Hematopoietic multipotent progenitor cell treated with erythropoietin and hydrocortisone succinate and interleukin-3 and kit ligand, for 17 days (in vitro differentiated cells): ENCODE results near the gene ZNF827.
"Not testable (repeated sequence)": the region's sequence is repeated elsewhere in the genome, so short reads cannot be mapped to it uniquely, and the experiment has no call there.

Experiments used
- DNase-seq: peaks from one replicate; pipeline ENCODE4 v3.0.0-alpha.2; 2015; ENCODE audit warnings: low spot score

The ZNF827 gene

DNA sequence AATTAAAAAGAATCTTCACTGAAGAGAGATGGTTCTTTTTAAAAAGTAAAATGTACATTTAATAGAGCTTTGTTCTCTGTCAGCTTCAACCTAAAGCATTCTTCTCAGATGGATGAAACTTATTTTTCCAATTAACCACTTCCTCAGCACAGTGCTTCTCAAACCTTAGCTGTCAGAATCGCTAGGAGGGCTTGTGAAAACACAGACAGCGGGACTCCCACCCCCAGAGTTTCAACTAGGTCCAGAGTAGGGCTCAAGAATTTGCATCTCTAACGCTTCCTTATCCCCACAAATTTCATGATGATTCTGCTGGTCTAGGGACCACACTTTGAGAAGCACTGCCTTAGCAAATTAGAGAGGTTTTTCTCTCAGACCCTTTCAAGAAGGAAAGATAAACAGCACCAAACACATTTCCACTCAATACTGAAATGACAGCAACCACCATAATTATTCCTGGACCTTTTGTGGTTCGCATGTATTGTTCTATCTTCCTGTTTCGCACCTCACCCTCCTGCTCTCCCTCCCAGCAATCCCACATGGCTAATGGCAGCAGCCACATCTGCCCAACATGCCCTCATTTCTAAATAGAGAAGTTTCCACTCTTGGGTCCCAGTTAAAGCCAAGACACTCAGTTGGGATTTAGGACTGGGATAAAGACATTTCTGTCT is 73.2 kb downstream of the ZNF827 start:
- DNase-seq = no peak

DNA sequence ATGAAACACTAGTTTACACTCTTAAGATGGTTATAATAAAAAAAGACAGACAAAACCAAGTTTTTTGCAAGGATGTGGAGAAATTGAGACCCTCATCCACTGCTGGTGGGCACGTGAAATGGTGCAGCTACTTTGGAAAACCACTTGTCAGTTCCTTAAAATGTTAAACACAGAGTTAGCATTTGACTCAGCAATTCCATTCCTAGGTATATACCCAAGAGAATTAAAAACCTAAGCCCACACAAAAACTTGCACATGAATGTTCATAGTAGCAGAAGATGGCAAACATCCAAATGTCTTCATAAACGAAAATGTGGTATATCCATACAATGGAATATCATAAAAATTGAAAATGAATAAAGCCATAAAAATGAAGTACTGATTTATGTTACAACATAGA is 75.4 kb downstream of the ZNF827 start:
- no peak for DNase-seq

DNA sequence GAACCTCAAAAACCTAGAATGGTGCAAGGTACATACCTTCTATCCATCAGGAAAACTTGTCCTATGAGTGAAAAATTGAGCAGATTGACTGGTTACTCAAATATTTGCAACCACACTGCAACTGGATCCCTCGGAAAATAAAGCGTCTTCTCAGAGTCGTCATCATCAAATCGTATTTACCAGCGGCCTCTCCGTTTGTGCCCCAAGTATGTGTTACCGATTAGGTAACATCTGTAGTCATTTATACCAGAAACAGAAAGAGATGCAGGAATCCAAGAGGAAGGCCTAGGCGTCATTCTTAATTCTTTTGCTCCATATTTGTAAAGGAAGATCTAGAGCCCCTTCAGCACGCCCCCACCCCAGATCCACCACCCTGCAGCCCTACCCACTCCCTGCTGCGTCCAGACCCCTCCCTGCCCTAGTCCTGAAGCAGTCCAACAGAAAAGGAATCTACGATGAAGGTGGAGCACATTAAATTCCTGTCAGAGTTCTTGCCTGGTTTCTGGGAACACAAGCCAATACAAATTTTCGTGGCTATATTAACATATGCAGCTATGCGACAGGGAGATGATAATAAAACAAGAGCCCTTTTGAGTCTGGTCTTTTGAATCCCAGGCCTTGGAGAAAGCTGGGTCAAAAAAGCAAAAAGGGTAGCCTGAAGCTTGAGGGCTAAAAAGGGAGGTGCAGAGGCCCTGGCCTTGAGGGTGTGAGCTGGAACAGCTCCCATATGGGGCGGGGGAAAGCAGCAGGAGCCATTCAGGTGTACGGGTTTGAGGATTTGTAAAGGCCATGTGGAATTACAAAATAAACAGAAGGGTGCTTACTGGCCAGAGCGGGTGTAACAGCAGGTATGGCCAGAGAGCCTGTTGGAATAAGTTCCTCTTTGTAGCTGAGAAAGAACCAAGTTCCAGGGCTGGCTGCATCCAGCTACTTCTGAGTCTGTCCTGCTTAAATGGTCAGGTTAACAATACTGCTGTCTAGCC is 77.0 kb downstream of the ZNF827 start:
- DNase-seq = no peak

DNA sequence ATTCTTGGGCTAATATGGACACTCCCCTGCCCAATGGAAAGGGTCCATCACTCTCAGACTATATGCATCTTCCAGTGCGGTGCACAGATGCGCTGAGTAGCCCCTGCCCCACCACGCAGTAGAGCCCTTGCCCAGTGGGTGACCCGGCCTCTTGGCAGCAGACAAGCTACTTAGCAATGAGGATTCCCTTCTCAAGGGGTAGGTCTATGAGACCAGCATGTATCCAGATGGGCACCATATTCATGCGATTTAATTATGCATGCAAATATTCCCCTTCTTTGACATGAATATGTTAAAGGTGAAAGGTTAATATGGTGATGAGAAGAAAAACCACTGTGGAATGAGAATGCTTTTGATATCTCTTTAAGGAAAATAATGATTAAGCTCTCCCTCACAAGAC is 77.7 kb downstream of the ZNF827 start:
- DNase-seq = no peak

DNA sequence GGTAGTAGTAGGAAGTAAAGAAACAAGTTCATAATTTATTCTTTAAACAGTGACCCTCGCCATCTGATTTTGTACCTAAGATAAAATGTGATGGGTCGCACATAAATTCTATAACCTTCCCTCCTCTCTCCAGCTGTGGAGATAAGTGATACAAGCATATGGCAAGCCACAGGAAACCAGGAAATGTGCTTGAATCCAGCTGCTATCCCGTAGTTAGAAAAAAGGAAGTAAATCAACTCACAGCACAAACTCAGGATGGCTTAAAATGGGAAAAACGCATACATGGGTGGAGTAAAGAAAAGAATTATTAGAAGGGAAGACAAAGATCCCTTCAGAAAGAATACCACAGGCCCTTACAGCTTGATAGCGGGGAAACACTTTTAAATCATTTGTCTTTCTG is 78.2 kb downstream of the ZNF827 start:
- no peak for DNase-seq

DNA sequence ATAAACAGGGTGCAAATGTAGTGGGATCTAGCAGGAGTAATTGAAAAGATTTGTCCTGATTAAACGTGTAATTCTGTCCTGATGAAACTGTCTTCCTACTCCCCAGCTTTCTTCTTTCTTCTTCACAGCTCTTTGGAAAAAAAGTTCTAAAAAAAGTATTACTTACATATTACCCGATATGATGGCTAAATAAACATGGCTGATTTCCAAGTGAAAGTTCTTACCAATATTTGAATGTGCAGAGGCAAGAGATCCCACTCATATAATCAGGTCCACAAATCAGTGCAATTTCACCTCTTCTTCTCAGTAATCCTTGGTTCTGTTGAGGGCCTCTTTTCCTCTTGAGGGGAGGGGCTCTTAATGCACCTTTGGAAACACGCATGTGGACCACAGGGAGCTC is 78.7 kb downstream of the ZNF827 start:
- DNase-seq = no peak

DNA sequence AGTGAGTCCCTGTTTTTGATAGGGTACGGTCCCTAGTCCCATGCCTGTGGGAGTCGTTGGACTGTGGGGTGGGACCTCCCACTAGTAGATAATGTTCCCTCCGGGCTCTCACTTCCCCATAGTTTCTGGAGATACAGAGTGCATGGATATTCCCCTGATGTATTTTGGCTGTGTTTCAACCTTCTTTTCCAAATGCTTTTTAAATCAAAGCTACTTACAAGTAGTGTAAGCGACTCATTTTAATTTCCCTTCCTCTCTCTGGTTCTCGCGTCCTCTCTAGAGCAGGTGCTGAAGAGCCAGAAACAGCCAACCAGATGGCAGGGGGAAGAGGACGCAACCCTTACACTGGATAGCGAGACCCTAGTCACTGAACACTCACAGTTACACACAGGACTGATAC is 79.2 kb downstream of the ZNF827 start:
- DNase-seq = no peak

DNA sequence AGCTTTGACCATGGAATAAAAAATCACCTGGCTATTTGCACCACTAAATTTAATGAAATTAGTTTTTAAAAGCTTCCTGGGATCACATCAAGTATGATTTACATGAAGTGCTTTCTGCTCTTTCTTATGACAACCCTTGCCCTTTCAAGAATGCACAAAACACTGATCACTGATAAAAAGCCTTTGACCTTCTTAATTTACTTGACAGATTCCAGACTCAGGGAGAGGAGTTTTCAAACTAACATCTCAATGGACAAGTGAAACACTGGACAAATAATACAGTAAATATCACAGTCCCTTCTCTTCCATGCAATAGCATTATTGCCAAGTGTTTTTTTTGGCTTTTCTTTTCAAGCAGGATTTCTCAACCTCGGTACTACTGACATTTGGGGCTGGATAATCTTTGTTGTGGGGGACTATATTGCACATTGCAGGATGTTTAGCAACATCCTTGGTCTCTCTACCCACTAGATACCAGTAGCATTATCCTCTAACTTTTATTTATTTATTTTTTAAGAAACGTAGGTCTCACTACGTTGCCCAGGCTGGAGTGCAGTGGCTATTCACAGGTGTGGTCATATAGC is 86.3 kb downstream of the ZNF827 start:
- DNase-seq = no peak

DNA sequence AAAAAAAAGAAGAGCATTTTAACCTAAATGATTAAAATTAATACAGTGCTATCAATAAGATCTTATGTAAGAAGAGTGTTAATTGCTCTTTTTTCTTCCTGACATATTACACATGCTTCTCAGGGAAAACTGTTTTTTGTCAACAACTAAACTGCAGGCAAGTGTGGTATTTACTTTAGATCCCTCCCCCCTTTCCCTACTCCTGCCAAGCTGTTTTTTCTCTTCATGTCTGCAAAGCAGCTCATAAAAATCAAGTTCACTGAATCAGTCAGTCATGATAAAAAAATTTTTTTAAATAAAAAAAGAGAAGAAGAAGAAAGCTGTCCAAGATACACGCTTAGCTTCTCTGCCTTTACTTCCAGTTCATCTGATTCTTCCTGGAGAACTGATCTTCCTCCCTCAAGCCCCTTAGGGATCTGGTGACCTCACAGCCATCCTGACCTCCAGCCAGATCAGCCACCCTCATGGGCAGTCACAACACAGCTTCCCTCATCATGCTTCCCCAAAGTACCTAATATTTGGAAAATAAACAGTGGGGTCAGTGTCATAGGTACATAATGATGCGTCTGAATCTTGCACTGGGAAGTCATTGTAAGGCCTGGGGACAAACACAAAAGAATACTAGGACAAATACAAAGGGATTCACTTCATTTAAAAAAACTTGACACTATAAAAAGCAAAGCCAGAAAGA is 87.0 kb downstream of the ZNF827 start:
- no peak for DNase-seq

DNA sequence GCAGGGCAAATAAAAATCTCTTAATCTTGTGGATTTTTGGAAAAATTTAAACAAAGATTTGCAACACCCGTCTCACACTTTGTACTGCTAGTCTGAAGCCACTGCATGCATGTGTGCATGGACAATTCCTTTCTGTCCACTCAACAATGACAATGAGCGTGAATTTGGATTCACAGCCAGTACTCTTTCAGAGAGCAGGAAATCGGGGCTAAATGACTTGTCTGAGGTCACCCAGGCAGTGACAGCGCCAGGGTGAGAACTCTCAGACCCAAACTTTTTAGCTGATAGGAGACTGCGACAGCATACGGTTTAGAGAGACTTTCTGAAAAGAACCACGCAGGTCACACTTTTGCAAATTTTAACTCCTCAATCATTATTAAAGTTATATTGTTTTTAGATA is 90.9 kb downstream of the ZNF827 start:
- no peak for DNase-seq

DNA sequence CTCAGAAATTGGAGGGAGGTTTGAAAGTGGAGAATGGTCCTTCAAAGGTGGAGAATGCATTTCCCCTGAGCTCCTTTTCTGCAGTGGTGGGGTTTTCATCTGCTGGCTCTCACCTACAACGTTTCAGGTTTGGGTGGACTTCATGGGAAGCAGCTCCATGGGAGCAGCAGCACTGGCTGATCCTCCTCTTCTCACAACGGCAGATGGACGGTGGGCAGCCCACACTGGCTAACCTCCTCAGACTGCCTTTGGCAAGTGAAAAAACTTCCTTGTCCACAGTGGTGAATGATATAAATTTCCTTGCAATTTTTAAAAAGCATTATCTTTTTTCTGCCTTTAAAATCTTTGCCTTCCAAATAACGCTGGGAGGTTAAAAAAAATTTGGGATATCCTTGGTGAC is 93.5 kb downstream of the ZNF827 start:
- no peak for DNase-seq

DNA sequence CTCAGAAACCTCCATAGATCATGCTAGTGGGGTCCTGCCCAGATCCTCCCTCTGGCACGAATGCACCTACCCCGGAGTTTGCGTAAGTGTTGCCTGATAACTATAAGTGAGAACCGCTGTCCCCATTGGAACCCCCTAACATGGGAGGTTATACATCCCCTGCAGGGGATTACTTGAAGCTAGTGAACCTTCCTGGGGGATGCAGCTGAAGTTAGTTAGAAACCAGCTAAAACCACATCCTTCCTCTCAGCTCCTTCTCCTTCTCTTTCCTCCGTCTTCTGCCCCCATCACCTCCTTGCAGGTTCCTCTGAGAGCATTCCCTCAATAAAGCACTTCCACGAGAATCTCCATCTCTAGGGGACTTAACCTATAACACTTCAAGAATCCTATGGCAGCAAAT is 95.0 kb downstream of the ZNF827 start:
- no peak for DNase-seq

DNA sequence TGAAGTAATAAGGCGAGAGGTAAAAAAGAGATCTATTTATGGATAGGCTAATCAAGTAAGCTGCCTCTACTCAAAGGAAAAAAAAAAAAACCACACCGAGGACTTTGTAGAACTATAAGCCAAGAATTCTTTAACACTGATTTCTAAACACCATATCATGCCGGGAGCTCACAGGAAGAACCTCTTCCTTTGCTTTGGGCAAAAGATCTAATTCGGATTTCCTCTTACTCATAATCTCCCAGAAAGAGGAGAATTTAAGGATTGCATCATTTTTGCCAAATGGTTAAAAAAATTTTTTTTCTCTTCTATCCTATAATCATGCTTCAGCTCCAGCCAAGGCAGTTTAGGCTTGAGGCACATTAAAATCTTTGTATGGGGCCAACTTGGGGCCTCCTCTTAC is 95.5 kb downstream of the ZNF827 start:
- no peak for DNase-seq

DNA sequence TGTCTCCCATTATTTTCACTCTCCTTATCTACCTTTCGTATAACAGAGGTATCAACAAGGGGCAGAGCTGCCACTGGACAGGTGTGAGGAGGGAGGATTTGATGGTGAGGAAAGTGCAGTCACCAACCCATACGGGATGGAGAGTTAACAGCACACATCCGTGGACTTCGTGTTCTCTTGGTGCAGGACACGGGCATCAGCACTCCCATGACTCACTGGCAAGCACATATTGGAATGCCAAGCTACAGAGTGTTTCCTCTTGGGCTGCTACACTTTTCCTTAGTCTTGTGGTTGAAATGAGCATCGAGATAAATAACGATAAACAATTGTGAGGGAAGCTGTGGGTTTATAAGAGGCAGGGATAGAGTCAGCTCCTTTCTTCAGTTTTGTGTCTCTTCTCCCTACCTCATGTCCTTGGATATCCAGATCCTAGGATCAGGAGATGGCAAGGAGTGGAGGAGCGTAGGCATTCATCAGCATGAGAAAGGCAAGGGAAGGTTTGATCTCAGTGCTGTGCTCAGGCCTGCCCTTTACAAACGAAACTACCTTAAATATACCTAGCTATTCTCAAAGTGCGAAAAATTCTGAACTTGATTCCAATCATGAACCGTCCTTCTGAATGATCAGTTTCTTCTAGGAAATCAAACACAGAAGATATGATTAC is 96.3 kb downstream of the ZNF827 start:
- no peak for DNase-seq

DNA sequence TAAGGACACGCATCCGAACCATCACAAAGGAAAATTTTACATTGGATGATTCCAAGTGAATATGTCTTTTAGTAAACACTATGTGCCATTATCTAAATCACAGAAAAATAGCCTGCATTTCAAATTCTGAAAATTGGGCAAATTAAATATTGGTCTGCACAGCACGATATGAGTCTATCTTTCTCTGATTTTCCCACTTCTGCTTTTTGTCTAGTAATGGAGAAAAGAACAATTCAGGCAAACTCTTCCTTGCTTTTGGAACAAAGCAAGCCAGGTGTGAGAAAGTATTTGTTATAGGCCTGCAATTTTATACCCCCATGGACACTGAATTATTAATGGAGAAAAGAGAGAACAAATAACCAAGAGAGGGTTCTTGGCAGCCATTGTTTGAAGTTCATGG is 97.8 kb downstream of the ZNF827 start:
- no peak for DNase-seq

DNA sequence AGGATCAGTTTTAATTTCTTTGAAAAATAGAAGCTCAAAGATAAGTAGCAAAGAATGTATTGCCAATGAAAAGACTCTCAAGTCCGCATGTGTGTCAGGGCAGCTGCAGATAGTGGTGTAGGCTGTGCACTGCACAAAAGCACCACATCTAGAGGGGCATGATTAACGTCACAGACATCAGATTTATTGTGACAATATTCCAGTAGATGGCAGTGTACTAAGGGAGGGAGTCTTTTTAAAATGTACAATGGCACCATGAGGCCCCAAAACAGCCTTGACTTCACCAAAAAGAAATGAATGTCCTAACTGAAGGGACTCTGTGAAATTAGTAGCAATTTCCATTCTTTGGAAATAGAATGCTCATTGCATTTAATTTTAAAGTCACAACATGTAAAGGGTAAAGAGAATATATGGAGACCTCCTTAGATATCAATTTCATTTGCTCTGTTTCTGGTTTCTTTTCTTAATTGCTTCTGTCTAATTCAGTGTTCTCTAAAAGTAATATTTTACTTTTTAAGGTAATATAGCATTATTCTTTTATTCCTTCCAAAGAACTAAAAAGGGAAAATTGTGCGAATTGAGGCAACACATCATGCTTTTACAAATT is 98.4 kb downstream of the ZNF827 start:
- no peak for DNase-seq

DNA sequence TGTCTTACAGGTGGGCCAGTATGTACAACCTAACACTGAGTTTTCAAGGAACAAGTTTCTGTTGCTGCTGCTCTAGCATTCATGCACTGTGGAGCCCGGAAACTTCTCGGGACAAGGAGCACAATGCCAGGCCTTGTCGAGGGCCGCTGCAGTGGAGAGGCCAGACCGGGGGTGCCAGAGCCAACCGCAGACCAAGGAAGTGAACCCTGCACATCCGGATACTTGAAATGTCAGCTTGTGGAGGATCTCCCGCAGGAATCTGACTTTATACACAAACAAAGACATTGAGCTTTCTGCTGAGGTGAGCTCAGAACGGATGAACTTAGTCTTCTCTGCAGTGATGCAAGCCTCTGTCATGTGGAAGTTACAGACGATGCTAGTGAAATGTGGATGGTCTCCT is 99.5 kb downstream of the ZNF827 start:
- no peak for DNase-seq

DNA sequence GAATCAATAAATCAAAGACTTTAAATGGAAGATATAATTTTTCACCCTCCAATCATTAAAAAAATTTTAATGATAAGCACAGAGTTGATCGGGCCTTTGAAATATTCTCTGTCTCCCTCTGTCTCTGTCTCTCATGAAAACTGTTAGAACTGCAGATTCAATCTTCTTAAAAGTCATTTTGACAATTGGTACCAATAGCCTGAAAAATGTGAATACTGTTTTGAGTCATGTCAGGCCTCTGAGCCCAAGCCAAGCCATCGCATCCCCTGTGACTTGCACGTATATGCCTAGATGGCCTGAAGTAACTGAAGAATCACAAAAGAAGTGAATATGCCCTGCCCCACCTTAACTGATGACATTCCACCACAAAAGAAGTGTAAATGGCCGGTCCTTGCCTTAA is 106.2 kb downstream of the ZNF827 start:
- DNase-seq = not testable (repeated sequence)

DNA sequence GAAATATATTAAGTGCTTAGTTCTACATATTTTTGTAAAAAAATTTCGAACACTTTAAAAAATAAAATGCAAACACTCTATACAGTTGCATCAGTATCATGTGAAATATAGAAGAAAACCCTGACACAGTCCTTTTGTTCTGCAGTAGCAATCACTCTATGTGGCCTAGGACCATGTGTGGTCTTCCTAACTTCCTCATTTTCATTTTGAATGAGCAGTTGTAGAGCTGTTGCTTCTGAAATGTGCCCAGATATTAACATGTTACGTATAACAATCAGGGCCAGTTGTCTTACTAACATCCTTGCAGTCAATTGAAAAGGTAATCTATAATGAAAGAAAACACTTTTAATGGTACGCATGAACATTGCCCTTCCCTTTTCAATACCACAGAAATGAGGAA is 107.9 kb downstream of the ZNF827 start:
- no peak for DNase-seq

DNA sequence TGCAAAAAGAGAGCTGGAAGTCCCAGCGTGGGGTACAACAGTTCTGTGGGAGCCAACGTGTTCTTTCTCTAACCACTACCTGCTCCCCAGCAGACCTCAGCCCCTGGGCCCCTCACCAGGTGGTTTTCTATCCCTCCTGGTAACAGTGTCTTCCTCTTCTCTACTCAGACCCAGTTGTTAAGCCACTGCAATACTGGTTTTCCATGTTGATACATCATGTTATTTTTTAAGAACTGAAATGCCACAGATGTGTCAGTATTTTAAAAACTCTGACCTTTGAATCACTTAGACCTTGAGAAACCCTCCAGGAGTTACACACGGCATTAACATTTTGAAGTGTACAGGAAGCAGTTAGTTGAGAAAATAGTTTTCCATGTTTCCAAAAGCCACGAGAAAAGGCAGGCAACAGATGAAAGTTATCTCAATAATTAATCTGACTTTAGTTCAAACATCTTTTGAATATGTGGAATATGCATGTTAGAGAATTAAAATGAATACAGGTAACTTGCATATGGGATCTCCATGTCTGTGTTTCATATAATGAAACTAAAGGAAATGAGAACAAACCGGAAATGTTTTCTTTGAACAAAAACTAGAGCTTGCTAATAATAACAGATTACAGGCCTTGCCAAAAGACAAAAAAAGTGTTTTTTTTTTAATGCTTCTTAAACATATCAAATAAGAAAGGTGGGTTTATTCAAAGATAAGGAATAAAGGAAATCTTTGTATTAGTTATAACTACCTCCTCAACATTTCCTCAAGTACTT is 108.8 kb downstream of the ZNF827 start:
- DNase-seq = no peak
